G401.6 (cell line): ENCODE data around the gene TNNI2.

Source experiments
- FAIRE-seq: peaks from 2 replicates; lab custom pipeline; 2012; peaks lifted over from hg19 to GRCh38; lab: Jason Lieb, UNC

TNNI2 gene

DNA sequence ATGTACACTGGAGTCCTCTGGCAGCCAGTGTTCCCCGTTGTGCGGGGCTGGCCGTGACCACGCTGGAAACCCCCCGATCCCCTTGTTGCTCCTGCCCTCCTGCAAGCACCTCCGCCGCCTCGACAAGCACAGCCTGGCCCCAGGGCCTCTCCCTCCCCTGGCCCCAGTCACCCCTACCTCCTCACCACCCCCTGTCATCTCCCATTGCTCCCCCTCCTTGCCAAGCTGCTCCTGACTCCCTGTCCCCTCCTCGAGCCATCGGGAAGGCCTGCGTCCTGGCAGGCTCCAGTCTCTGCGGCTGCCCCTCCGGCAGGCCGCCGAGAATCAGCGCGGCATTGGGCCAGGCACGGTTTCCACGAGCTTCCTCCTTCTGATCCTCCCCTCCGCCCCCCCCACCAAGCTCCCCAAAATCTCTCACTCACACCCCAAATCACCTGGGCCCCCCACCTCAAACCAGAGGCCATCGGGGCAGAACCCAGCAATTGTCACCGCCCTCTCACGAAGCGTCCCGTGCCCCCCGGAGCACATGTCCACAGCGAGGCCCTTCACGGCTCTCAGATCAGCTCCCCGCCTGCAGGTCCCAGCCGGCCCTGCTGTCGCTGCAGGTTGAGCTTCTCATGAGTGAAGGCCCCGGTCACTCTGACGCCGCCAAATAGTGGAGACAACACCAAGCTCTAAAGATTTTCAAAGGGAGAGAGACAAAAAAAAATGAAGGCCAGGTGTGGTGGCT, 8.4 kb downstream of the TNNI2 start:
- FAIRE-seq, result no peak

GRCh38 chr11:1847926-1848639, 9.3 kb downstream of the TNNI2 start:
- FAIRE-seq, result no peak

DNA sequence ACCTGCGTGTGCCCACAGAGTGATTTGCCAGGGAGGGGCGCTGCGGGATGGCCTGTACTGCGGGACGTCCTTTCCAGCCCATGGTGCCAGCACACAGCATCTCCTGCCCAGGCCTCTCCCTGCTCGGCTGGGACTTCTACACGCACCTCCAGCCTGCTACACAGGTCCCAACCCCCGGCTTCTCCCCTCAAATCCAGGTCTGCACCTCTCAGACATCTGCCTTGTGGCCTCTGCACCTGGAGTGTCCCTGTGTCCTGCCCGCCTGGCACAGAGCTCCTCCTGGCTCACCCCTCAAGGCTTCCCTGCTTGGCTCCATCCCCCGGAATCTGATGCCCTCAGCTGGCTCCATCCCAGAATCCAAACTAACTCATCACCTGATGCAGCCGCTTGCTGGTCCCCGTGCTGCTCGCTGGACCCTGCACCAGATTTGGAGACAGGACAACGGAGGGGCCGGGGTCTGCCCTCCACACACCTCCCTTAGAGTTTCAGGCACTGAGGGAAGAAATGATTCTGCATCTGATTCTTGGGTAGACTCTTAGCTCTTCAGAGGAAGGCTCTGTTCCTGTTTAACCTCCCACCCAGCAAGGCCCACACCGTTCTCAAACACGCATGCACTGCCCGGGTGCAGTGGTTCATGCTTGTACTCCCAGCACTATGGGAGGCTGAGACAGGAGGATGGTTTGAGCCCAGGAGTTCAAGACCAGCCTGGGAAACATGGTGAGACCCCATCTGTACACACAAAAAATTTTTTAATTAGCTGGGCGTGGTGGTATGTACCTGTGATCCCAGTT, 10.1 kb downstream of the TNNI2 start:
- FAIRE-seq, result no peak

DNA sequence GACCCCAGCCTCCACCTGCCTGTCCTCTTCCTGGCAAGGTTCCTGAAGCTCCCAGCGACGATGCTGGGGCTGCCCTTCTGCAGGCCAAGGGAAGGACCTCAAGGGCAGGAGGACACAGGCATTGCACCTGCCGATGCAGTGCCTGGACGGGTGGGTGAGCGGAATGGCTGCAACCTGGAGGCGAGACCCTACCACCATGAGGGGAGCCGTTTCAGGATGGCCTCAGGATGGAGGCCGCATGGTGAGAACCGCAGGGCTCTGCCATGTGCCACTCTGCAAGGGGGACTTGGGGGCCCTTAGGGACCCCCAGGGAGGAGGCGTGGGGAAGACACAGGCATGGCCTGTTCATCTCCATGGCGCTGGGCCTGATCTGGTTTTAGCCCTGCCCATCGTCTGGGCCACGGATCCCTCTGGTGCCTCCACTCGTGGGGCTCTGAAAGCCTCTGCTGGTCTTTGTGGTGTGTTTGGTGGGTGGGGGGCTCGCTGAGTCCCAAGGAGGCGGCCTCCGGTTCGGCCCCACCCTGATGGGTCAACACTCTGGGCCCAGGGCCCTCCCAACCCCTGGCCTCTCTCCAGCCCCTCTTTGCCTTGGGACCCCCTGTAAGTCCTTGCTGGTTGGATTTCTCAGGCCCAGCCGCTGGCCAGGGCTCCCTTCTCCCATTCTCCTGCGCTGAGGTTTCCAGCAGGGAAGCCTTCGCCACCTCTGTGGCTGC, 12.8 kb downstream of the TNNI2 start:
- FAIRE-seq, result no peak

- FAIRE-seq, result no peak
Measured at GRCh38 chr11:1852271-1852876, 13.6 kb downstream of the TNNI2 start.

- FAIRE-seq, result no peak
Measured at GRCh38 chr11:1852877-1853276, 14.1 kb downstream of the TNNI2 start, which contains the start of gene LSP1. LSP1 (plus strand) TSS chr11:1853084; CDS start chr11:1853145, 61 bp downstream.

GRCh38 chr11:1853376-1854131, 14.8 kb downstream of the TNNI2 start:
- FAIRE-seq, result no peak

DNA sequence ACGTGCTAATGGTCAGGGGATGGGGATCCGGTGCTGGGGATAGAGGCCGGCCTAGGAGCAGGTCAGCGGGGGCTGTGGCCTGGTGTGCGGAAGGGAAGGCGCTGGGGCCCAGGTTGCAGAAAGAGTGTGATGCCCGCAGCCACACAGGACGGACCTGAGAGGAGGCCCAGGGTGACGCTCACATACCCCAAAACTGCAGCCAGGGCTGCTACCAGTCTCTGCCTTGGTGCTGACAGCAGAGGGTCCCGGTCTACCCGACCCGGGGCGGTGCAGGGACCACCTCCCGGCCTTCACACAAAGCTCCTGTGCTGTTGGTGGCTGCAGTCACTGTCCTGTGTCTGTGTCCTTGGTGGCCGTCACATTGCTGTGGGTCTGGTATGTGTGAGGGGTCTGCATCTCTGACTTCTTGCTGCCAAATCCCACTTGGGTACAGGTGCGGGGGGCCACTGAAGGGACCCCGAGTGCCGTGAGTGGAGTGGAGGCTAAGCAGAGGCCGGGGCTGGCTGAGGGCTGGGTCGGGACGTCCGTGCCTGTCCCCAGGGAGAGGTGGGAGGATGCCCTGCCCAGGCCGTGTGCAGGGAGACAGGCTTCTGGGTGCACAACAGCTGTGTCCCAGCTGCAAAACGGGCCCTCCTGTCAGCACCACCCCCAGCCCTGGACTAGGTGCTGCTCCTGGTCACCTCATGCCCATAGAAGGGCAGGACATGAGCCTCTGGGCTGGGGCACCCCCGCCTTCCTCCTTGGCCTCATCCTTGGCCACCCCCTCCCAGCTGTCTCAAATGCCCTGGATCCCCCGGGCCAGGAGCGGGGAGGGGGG, 15.6 kb downstream of the TNNI2 start:
- FAIRE-seq, result no peak

DNA sequence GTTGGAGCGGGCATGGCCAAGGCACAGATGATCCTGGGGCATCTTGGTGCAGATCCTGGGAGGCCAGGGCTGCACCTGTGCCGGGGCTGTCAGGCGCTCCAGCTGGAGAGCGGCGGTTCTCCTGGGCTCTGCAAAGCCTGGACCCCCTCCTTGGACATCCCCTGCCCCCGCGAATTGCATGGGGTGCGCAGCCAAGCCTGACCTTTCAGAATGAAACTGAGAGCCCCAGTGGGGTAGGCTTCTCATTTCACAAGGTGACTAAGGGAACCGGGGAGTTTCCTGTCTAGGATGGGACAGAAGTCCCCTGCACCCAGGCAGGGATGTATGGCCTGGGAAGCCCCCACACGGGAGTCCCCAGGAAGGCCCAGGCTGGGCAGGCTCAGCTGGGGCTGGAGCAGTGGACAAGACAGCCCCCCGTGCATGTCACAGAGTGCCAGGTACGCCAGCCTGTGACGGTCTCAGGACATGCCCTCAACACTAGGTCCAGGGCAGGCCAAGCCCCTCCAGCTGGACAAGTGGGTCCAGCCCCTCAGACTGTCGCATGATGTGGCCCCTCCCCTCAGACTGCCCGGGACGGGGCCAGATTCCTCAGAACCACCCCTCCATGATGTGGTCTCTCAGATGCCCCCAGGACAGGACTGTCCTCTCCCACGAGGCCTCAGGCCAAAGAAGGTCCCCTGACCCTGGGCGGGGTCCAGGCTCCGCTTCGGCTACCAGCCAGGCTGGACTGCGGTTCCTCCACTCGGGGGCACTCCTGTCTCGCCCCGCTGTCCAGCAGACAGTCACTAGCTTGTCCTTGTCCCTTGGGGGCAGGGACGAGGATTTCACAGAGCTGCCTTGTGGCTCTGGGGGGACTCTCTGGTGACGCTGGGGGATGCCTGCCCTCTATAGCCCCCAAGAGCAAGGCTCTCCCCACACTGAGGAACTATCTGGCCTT, 16.4 kb downstream of the TNNI2 start:
- no peak for FAIRE-seq

DNA sequence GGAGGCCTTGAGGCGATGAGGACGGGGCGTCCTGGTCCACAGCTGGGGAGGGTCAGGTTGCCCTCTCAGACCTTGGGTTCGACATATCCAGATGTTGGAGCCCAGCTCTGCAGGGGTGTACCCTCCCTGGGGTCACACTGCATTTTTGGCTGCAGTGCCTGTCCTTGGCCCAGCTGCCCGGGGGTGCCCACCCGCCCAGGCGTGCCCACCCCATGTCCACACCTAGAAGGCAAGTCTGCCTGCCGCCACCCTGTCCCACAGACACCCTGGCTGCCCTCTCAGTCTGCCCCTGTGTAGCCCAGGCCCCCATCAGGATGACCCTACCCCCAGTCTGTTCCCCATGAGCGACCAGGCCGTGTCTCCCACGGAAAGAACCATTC, 17.1 kb downstream of the TNNI2 start:
- FAIRE-seq, result no peak

DNA sequence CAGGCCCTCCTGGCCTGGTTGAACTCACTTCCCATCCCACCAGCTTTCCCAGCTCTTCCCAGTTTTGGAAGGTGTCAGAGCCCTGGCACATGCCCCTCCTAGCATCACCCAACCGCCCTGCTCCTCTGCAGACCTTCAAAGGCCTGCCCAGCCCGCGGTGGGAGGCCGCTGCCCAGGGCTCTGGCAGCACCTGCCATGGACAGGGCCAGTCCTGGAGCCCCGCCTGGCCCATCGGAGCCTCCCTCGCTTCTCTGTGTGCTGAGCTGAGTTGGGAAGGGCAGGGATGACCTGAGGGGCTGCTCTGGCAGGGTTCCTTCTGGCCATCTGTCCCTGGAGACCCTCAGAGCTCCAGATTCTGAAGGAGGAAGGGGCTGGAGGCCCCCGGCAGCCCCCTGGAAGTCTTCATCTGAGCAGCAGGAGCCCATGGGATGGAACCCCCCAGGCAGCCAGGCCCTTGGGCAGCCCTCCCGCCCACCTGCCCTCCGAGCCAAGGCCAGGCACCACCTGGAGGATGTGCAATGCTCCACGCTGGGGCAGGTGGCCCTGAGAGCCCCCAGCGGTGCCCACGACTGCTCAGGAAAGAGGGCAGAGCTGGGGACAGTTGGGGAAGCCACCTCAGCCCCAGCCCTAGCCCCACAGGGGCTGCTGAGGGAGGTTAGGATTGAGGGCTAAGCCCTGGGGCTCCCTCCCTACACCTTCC, 17.7 kb downstream of the TNNI2 start:
- no peak for FAIRE-seq

DNA sequence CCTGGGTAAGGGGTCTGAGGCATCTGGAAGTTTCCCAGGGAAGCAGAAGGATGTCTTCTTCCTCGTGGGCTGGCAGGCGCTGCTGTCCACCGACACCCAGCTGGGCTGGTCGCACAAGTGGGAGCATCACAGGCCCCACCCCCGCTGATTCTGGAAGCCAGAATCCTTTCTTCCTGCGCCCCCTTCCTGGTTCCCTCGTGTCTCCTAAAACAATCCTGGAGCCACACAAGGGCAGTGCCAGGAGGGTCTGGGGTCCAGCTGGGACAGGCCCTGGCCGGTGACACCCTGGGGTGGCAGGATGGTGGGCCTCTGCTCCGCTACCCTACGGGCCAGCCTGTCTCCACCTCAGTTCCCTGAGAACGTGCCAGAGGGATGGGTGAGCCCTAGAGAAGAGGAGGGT, 18.3 kb downstream of the TNNI2 start:
- FAIRE-seq, result no peak

DNA sequence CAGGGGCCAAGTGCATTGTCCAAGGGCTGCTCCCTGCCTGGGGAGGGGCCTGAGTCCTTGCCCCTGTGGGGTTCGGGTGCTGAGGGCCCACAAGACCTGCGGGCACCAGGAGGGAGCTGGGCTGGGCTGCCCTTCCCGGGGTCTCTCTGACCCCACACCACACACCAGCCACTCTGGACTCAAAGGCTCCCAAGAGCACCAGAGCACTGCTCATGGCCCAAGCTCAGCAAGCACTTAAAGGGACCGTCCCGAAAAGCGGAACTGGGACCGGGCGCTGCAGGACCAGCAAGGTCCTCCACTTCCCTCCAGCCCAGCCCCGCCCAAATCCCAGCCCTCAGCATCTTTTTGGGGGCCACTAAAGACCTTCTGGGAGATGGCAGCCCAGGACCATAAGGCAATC, 19.4 kb downstream of the TNNI2 start:
- no peak for FAIRE-seq

GRCh38 chr11:1858576-1858975, 19.8 kb downstream of the TNNI2 start:
- no peak for FAIRE-seq

DNA sequence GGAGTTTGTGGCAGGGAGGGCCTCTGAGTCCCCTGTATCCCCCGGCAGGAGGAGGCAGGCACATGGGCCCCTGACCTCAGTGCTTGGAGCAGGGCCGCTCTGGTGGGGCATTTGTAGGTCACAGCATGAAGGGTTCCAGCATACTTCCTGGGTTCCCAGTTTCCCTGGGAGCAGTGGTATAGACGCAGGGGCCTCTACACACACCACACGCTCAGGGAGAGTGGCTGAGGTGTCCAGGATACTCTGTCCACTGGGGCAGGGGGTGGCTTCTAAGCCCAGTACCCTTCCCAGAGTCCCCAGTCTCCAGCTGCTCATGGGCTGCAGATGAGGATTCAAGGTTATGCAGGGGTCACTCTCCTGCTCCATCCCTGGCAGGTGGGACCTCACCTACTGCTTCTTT, 20.2 kb downstream of the TNNI2 start:
- no peak for FAIRE-seq

- no peak for FAIRE-seq
Measured at GRCh38 chr11:1860108-1860507, 21.3 kb downstream of the TNNI2 start.

DNA sequence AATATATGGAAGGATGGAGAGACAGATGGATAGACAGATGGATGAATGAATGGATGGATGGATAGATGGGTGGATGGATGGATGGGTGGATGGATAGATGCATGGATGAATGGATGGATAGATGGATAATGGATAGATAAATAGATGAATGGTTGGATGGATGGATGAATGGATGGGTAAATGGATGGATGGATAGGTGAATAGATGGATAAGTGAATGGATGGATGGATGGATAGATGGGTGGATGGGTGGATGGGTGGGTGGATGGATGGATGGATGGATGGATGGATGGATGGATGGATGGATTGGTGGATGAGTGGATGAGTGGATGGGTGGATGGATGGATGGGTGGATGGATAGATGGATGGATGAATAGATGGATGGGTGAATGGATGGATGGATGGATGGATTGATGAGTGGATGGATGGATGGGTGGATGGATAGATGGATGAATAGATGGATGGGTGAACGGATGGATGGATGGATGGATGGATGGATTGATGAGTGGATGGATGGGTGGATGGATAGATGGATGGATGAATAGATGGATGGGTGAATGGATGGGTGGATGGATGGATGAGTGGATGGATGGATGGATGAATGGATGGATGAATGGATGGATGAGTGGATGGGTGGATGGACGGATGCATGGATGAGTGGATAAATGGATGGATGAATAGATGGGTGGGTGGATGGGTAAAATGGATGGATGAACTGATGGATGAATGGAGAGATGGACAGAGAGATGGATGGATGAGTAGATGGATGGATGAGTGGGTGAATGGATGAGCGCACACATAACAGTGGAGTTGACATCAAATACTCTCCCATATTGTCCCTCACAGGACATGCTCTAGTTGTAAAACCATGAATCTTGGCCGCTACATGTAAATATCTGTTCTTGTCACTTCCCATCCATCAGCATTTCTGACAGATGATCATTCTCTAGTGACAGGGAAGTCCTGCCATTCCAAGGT, 22.9 kb downstream of the TNNI2 start:
- no peak for FAIRE-seq
